Endodermal cell (in vitro differentiated cells): ENCODE measurements around the gene SLC7A4. TPM values are rescaled to one million over a fixed set of nuclear protein-coding genes. Genes with fewer than 3 reads are reported as not detected.

Experiments
- DNase-seq: peaks from one replicate; pipeline ENCODE4 v3.0.0-alpha.2; 2017
- H3K27ac ChIP-seq: 2 replicates; pipeline ENCODE4 v1.5.1; 2013; ENCODE audit warnings: mild to moderate bottlenecking, low read depth, low read length, moderate library complexity
- H3K27me3 ChIP-seq: 2 replicates; pipeline ENCODE4 v1.6.1; 2013; ENCODE audit warnings: mild to moderate bottlenecking, low read length, moderate library complexity; ENCODE audit not compliant: insufficient read depth, control insufficient read depth, poor library complexity, severe bottlenecking
- H3K36me3 ChIP-seq: 2 replicates; pipeline ENCODE4 v1.7.0; 2013; ENCODE audit warnings: mild to moderate bottlenecking, low read length, moderate library complexity; ENCODE audit not compliant: control insufficient read depth, insufficient read depth
- H3K4me1 ChIP-seq: one replicate; pipeline ENCODE4 v1.7.0; 2013; ENCODE audit warnings: low read length; ENCODE audit not compliant: control insufficient read depth, insufficient read depth
- H3K4me3 ChIP-seq: 2 replicates; pipeline ENCODE4 v1.5.1; 2013; ENCODE audit warnings: mild to moderate bottlenecking, low read length, moderate library complexity
- H3K9ac ChIP-seq: 2 replicates; pipeline ENCODE4 v1.6.1; 2013; ENCODE audit warnings: mild to moderate bottlenecking, low read length, moderate library complexity; ENCODE audit not compliant: poor library complexity, severe bottlenecking; ENCODE audit errors: extremely low read depth
- H3K9me3 ChIP-seq: 2 replicates; pipeline ENCODE4 v1.6.1; 2013; ENCODE audit warnings: mild to moderate bottlenecking, low read length, moderate library complexity; ENCODE audit not compliant: control insufficient read depth
- H3K27ac Mint-ChIP-seq: 2 replicates; pipeline ENCODE4 v1.8.0; 2020; ENCODE audit warnings: mixed read lengths
- H3K27me3 Mint-ChIP-seq: 2 replicates; pipeline ENCODE4 v1.8.0; 2021; ENCODE audit warnings: mild to moderate bottlenecking, mixed read lengths; ENCODE audit not compliant: insufficient read depth
- H3K36me3 Mint-ChIP-seq: 2 replicates; pipeline ENCODE4 v1.8.0; 2020; ENCODE audit warnings: low read depth, mixed read lengths
- H3K4me1 Mint-ChIP-seq: 2 replicates; pipeline ENCODE4 v1.8.0; 2020; ENCODE audit warnings: mixed read lengths
- H3K4me3 Mint-ChIP-seq: 2 replicates; pipeline ENCODE4 v1.8.0; 2020; ENCODE audit warnings: mild to moderate bottlenecking, moderate library complexity, mixed read lengths
- H3K9me3 Mint-ChIP-seq: 2 replicates; pipeline ENCODE4 v1.8.0; 2020; ENCODE audit warnings: mild to moderate bottlenecking, mixed read lengths
- WGBS, 2 experiments: methylation state at CpG; one replicate each; pipeline versions ENCODE4 v1.1.5 to v1.1.7; 2013; ENCODE audit warnings: missing lambda C conversion rate in 2 of 2, mixed read lengths in 1 of 2; ENCODE audit not compliant: insufficient coverage in 1 of 2, insufficient read length in 1 of 2; 5-methylcytosine and 5-hydroxymethylcytosine counted together
- total RNA-seq, 2 donors: library from RNA; stranded (reverse); fragmentation: NEBNext Ultra II Directional in 1 of 2; extraction: Animal tissue kit (Norgen Biotek cat#: 25700) in 1 of 2; gene quantifications; 2 replicates in 1 of 2; 3 replicates in 1 of 2; pipeline ENCODE4 v1.2.1, GENCODE V29; 2021
- TF ChIP-seq, protein P1 (sequence below): fragments of 200-600 bp; sonication (generic); conservative IDR thresholded peaks from 2 replicates; pipeline ENCODE4 v1.5.0; 2021; ENCODE audit warnings: antibody characterized with exemption, mild to moderate bottlenecking

SLC7A4 gene
- total RNA-seq, 2 donors from 2014 or later = 0.33 to 0.49 TPM

DNA sequence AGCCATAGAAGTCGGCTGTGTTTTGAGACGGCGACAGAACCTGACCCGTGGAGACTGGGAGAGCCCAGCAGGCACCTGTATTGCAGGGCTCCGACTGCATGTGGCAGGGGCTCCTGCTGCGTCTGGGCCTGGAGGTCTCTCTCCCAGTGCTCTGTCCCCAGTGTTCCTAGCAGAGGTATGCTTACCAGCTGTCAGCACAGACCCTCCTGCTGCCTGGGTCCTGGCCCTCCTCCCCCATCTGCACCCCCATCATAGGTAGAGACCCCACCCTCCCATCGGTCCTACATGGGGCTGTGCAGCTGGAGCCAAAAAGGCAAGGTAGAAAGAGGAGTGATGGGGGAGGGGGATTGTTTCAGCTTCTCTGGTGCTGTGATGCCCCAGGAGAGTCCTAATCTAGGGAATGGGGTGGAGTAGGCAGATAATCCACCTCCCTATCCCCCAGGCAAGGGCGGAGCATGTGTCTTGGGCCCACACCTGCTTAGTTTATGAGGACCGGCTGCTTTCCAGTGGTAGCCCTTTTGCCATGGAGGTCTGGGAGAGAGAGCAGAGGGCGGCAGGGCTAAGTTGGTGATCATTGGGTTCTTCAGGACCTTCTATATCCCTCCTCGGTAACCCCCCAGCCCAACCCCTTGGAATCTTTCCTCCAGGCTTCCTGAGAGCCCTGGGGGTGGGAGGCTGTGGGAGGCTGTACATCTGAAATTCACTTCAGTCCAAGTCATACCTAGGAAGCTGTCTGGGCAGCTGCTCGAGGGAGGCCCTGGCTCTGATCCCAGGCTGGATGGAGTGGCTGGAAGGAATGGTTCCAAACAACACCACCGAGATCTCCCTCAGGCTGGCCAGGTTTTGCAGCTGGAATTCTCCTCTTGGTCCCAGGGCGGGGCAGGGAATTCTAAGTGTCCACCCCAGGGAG is 5.3 kb downstream of the SLC7A4 start:
- WGBS, 2 experiments = 75 to 91% methylated on average over 4 to 13 of the region's 14 CpGs
- DNase-seq = no peak
- peaks cover 7% of the 10 kb centered on the region for H3K4me1 Mint-ChIP-seq
- H3K27ac ChIP-seq = no peak overlapping the region
- H3K36me3 Mint-ChIP-seq = no peaks in the 10 kb centered on the region
- H3K9me3 Mint-ChIP-seq = no peaks in the 10 kb centered on the region
- H3K36me3 ChIP-seq = no peaks in the 10 kb centered on the region
- no peak overlapping the region for H3K27ac Mint-ChIP-seq
- H3K4me1 ChIP-seq = no peaks in the 10 kb centered on the region
- no peak overlapping the region for H3K4me3 ChIP-seq
- no peak overlapping the region for H3K4me3 Mint-ChIP-seq
- TF ChIP-seq, protein P1, sequence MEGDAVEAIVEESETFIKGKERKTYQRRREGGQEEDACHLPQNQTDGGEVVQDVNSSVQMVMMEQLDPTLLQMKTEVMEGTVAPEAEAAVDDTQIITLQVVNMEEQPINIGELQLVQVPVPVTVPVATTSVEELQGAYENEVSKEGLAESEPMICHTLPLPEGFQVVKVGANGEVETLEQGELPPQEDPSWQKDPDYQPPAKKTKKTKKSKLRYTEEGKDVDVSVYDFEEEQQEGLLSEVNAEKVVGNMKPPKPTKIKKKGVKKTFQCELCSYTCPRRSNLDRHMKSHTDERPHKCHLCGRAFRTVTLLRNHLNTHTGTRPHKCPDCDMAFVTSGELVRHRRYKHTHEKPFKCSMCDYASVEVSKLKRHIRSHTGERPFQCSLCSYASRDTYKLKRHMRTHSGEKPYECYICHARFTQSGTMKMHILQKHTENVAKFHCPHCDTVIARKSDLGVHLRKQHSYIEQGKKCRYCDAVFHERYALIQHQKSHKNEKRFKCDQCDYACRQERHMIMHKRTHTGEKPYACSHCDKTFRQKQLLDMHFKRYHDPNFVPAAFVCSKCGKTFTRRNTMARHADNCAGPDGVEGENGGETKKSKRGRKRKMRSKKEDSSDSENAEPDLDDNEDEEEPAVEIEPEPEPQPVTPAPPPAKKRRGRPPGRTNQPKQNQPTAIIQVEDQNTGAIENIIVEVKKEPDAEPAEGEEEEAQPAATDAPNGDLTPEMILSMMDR = no peak
- peaks cover 20% of the 10 kb centered on the region for H3K27me3 Mint-ChIP-seq
- no peak overlapping the region for H3K9ac ChIP-seq
- H3K27me3 ChIP-seq = peaks cover 20% of the 10 kb centered on the region
- no peaks in the 10 kb centered on the region for H3K9me3 ChIP-seq

DNA sequence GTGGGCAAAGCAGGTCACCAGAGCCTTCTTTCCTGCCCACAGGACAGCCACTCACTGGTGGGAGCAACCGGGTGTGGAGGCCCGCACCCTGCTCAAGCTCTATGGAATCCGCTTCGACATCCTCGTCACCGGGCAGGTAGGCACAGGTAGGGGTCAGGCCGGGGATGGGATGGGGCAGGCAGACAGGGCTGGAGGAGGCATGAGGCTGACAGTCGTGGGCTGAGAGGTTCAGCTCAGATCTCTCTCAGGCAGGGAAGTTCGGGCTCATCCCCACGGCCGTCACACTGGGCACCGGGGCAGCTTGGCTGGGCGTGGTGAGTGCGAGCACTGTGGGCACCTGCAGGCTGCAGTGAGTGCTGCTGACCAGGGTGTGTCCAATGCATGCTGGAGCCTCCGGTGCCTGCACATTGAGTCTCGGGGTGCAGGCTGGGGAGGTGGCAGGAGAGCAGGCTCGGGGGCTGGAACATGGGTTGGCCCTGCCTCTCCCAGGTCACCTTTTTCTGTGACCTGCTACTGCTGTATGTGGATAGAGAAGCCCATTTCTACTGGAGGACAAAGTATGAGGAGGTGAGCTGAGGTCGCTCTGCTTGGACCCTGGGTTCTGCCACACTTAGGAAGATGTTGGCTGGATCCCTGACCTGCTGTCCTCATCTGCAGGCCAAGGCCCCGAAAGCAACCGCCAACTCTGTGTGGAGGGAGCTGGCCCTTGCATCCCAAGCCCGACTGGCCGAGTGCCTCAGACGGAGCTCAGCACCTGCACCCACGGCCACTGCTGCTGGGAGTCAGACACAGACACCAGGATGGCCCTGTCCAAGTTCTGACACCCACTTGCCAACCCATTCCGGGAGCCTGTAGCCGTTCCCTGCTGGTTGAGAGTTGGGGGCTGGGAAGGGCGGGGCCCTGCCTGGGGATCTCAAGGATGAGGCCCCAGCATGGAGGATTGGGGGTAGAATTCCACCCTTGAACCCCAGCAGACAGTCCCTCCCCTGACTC is 6.3 kb downstream of the SLC7A4 start:
- Histone ChIP-seq H3K27me3 (peaks cover 10% of the 10 kb centered on the region), H3K27ac (no peak overlapping the region), H3K4me1 (no peaks in the 10 kb centered on the region), H3K36me3 (no peaks in the 10 kb centered on the region), H3K9ac (no peak overlapping the region), H3K4me3 (no peak overlapping the region), H3K9me3 (no peaks in the 10 kb centered on the region)
- TF ChIP-seq, protein P1 = no peak
- WGBS, 2 experiments = 90 to 95% methylated on average over 13 to 27 of the region's 27 CpGs
- no peak for DNase-seq
- Mint-ChIP-seq H3K4me3 (no peak overlapping the region), H3K4me1 (peaks cover 7% of the 10 kb centered on the region), H3K36me3 (no peaks in the 10 kb centered on the region), H3K27me3 (peaks cover 12% of the 10 kb centered on the region), H3K9me3 (no peaks in the 10 kb centered on the region), H3K27ac (no peak overlapping the region)

DNA sequence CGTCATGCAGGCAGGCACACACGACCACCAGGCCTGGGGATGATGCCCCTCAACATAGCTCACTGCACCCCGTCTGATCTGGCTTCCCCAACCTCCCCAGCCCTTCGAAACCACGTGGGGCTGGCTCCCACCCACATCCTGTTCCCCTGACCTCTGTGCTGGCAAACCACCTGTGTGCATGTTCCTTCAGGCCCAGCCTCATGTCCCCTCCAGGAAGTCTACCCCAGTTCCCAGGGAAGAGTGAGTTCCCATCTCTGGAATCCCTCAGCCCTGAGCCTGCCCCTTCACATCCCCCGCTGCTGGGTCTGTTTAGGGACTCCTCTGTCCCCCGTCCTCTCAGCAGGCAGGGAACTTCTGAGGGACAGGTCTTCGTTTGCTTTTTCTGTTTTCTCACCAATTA is 7.1 kb downstream of the SLC7A4 start:
- no peak for DNase-seq
- Histone ChIP-seq H3K4me3 (no peak overlapping the region), H3K9me3 (peaks cover under 1% of the 10 kb centered on the region), H3K4me1 (no peaks in the 10 kb centered on the region), H3K27me3 (peaks cover 2% of the 10 kb centered on the region), H3K27ac (no peak overlapping the region), H3K36me3 (no peaks in the 10 kb centered on the region), H3K9ac (no peak overlapping the region)
- no peak overlapping the region for H3K27ac Mint-ChIP-seq
- TF ChIP-seq, protein P1 = no peak
- 75 to 83% methylated on average over 7 to 8 of the region's 8 CpGs for WGBS, 2 experiments
- no peak overlapping the region for H3K4me3 Mint-ChIP-seq
- H3K27me3 Mint-ChIP-seq = peaks cover 6% of the 10 kb centered on the region
- H3K36me3 Mint-ChIP-seq = no peaks in the 10 kb centered on the region
- H3K9me3 Mint-ChIP-seq = peaks cover under 1% of the 10 kb centered on the region
- H3K4me1 Mint-ChIP-seq = peaks cover 7% of the 10 kb centered on the region
